ENCODE results near the gene FBXO31.
"Not testable (repeated sequence)": the region's sequence is repeated elsewhere in the genome, so short reads cannot be mapped to it uniquely, and the experiment has no call there.

The FBXO31 gene

DNA sequence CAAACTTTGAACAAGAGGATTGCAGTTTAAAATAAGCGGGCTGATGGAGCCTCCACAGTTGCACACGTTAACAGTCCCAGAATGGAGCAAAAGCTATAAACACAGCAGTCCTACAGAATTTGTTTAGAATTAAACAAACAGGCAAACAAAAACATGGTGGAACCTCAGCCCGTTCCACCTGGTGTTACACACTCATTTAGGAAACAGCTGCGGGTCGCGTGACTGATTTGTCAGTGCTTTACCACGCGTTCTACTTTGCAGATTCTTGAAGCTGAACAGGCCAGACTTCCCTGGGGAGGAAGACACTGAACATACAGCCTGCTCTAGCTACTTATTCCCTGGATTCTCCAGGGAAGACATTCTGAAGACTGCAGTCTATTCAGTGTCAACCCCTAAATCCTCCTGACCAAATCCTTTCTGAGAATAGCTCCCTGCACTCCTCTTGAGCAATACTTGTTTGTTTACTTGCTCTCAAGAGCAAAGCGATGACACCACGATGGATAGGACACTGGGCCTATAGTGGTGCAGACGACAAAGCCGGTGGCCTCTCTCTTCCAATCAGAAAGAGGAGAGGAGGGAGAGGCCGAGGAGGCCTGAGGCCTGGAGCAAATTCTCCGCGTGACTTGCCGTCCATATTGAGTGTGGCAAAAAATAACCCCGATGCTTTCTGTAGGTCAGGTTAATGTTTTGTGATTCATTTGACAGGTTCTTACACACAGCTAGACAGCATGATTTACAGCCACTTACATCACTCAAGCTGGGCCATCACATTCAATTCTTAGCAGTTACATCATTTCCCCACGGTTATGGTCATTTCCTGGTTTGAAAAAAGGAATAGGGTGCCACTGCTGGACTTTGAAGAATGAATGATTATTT lies 4.6 kb upstream of the FBXO31 start:
- Histone ChIP-seq H3K27me3 (replicated peaks in 2 of 5; ENCODE audit: control insufficient read depth in 4 of 5, insufficient read depth in 5 of 5, low read length in 4 of 5) (no peaks in the 10 kb centered on the region), H3K36me3 (ENCODE audit: control insufficient read depth in 4 of 4, insufficient read depth in 4 of 4, low read length in 3 of 4) (no peaks in the 10 kb centered on the region), H3K9me3 (ENCODE audit: control extremely low read depth in 1 of 5, control insufficient read depth in 4 of 5, insufficient read depth in 2 of 5, low read depth in 1 of 5, low read length in 4 of 5) (no peaks in the 10 kb centered on the region), H3K4me1 (ENCODE audit: control extremely low read depth in 1 of 4, control insufficient read depth in 4 of 4, insufficient read depth in 4 of 4, low read length in 3 of 4) (peaks cover 13 to 45% (median 34%) of the 10 kb centered on the region in 4 experiments), H3K4me3 (ENCODE audit: control insufficient read depth in 1 of 7, extremely low read depth in 1 of 7, insufficient read depth in 4 of 7, low read depth in 2 of 7, low read length in 6 of 7) (peak overlapping the region in 4 of 7 experiments; percentile 20 to 62 (median 26)), H3K27ac (ENCODE audit: insufficient read depth in 1 of 2, low read depth in 1 of 2, low read length in 2 of 2, poor library complexity in 1 of 2, severe bottlenecking in 2 of 2) (peak overlapping the region; percentile 47 to 82)
- ChIA-PET POLR2A (interaction anchor here (0.6 kb wide), 1 partner anchor 20 kb away, joined by 4 read pairs; no protein-coding TSS in a partner anchor), CTCF (interaction anchor here (1.1 to 1.3 kb wide), 2 partner anchors 24 to 64 kb away, joined by 3 read pairs; no protein-coding TSS in a partner anchor)
- peak; percentile 97 to 99 (median 98) for DNase-seq
- WGBS (ENCODE audit: insufficient coverage), result under 1% methylated on average over 9 of the region's 18 CpGs

GRCh38 chr16:87384875-87385167 lies 1.2 kb upstream of the FBXO31 start:
- H3K27ac ChIP-seq (ENCODE audit: insufficient read depth in 1 of 2, low read depth in 1 of 2, low read length in 2 of 2, poor library complexity in 1 of 2, severe bottlenecking in 2 of 2); H3K36me3 ChIP-seq (ENCODE audit: control insufficient read depth in 4 of 4, insufficient read depth in 4 of 4, low read length in 3 of 4); H3K27me3 ChIP-seq (replicated peaks in 2 of 5; ENCODE audit: control insufficient read depth in 4 of 5, insufficient read depth in 5 of 5, low read length in 4 of 5); POLR2A ChIA-PET; H3K9me3 ChIP-seq (ENCODE audit: control extremely low read depth in 1 of 5, control insufficient read depth in 4 of 5, insufficient read depth in 2 of 5, low read depth in 1 of 5, low read length in 4 of 5); DNase-seq: not testable (repeated sequence)
- Histone ChIP-seq H3K4me3 (ENCODE audit: control insufficient read depth in 1 of 7, extremely low read depth in 1 of 7, insufficient read depth in 4 of 7, low read depth in 2 of 7, low read length in 6 of 7) (peak overlapping the region in 5 of 7 experiments; percentile 78 to 87 (median 81)), H3K4me1 (ENCODE audit: control extremely low read depth in 1 of 4, control insufficient read depth in 4 of 4, insufficient read depth in 4 of 4, low read length in 3 of 4) (peaks cover 16 to 50% (median 33%) of the 10 kb centered on the region in 4 experiments)
- WGBS (ENCODE audit: insufficient coverage), result 91% methylated on average over 6 of the region's 12 CpGs
- CTCF ChIA-PET, result interaction anchor here (0.8 kb wide), 1 partner anchor 9 kb away, joined by 3 read pairs; no protein-coding TSS in a partner anchor

GRCh38 chr16:87384162-87384874 lies 742 bp upstream of the FBXO31 start:
- H3K27ac ChIP-seq (ENCODE audit: insufficient read depth in 1 of 2, low read depth in 1 of 2, low read length in 2 of 2, poor library complexity in 1 of 2, severe bottlenecking in 2 of 2), result peak overlapping the region in 1 of 2 experiments; percentile 25
- CTCF ChIA-PET, result interaction anchor here (0.8 to 2.0 kb wide), 3 partner anchors 8 to 61 kb away, joined by 3 to 9 read pairs (median 5); no protein-coding TSS in a partner anchor
- peak overlapping the region; percentile 54 to 87 (median 79) for H3K4me3 ChIP-seq (ENCODE audit: control insufficient read depth in 1 of 7, extremely low read depth in 1 of 7, insufficient read depth in 4 of 7, low read depth in 2 of 7, low read length in 6 of 7)
- 4% methylated on average over 58 of the region's 64 CpGs for WGBS (ENCODE audit: insufficient coverage)
- DNase-seq, result no peak
- no peaks in the 10 kb centered on the region for H3K27me3 ChIP-seq (replicated peaks in 2 of 5; ENCODE audit: control insufficient read depth in 4 of 5, insufficient read depth in 5 of 5, low read length in 4 of 5)
- no peaks in the 10 kb centered on the region for H3K9me3 ChIP-seq (ENCODE audit: control extremely low read depth in 1 of 5, control insufficient read depth in 4 of 5, insufficient read depth in 2 of 5, low read depth in 1 of 5, low read length in 4 of 5)
- H3K36me3 ChIP-seq (ENCODE audit: control insufficient read depth in 4 of 4, insufficient read depth in 4 of 4, low read length in 3 of 4), result no peaks in the 10 kb centered on the region
- POLR2A ChIA-PET, result interaction anchor here (1.0 to 2.3 kb wide), 3 partner anchors 8 to 66 kb away, joined by 3 to 7 read pairs (median 3); partner anchors contain the start of gene MAP1LC3B
- peaks cover 16 to 49% (median 32%) of the 10 kb centered on the region in 4 experiments for H3K4me1 ChIP-seq (ENCODE audit: control extremely low read depth in 1 of 4, control insufficient read depth in 4 of 4, insufficient read depth in 4 of 4, low read length in 3 of 4)

- 70% methylated on average over 6 of the region's 17 CpGs for WGBS (ENCODE audit: insufficient coverage)
- DNase-seq, result no peak
- peak overlapping the region in 1 of 2 experiments; percentile 5 for H3K27ac ChIP-seq (ENCODE audit: insufficient read depth in 1 of 2, low read depth in 1 of 2, low read length in 2 of 2, poor library complexity in 1 of 2, severe bottlenecking in 2 of 2)
- no peaks in the 10 kb centered on the region for H3K36me3 ChIP-seq (ENCODE audit: control insufficient read depth in 4 of 4, insufficient read depth in 4 of 4, low read length in 3 of 4)
- peaks cover 9 to 30% (median 19%) of the 10 kb centered on the region in 4 experiments for H3K4me1 ChIP-seq (ENCODE audit: control extremely low read depth in 1 of 4, control insufficient read depth in 4 of 4, insufficient read depth in 4 of 4, low read length in 3 of 4)
- H3K27me3 ChIP-seq (replicated peaks in 2 of 5; ENCODE audit: control insufficient read depth in 4 of 5, insufficient read depth in 5 of 5, low read length in 4 of 5), result no peaks in the 10 kb centered on the region
- CTCF ChIA-PET, result interaction anchor here (1.2 to 2.0 kb wide), 2 partner anchors 12 to 59 kb away, joined by 4 to 5 read pairs; no protein-coding TSS in a partner anchor
- POLR2A ChIA-PET, result interaction anchor here (0.6 to 2.3 kb wide), 3 partner anchors 10 to 117 kb away, joined by 3 to 7 read pairs (median 3); partner anchors contain the start of gene MAP1LC3B
- no peaks in the 10 kb centered on the region for H3K9me3 ChIP-seq (ENCODE audit: control extremely low read depth in 1 of 5, control insufficient read depth in 4 of 5, insufficient read depth in 2 of 5, low read depth in 1 of 5, low read length in 4 of 5)
- peak overlapping the region; percentile 37 to 87 (median 79) for H3K4me3 ChIP-seq (ENCODE audit: control insufficient read depth in 1 of 7, extremely low read depth in 1 of 7, insufficient read depth in 4 of 7, low read depth in 2 of 7, low read length in 6 of 7)
Measured at GRCh38 chr16:87382023-87382785, 1.4 kb downstream of the FBXO31 start.

- POLR2A ChIA-PET, result no interaction called here
- DNase-seq, result no peak
- CTCF ChIA-PET, result no interaction called here
- no peaks in the 10 kb centered on the region for H3K9me3 ChIP-seq (ENCODE audit: control extremely low read depth in 1 of 5, control insufficient read depth in 4 of 5, insufficient read depth in 2 of 5, low read depth in 1 of 5, low read length in 4 of 5)
- no peak overlapping the region for H3K27ac ChIP-seq (ENCODE audit: insufficient read depth in 1 of 2, low read depth in 1 of 2, low read length in 2 of 2, poor library complexity in 1 of 2, severe bottlenecking in 2 of 2)
- no peaks in the 10 kb centered on the region for H3K27me3 ChIP-seq (replicated peaks in 2 of 5; ENCODE audit: control insufficient read depth in 4 of 5, insufficient read depth in 5 of 5, low read length in 4 of 5)
- no peak overlapping the region for H3K4me3 ChIP-seq (ENCODE audit: control insufficient read depth in 1 of 7, extremely low read depth in 1 of 7, insufficient read depth in 4 of 7, low read depth in 2 of 7, low read length in 6 of 7)
- peaks cover 6 to 26% (median 18%) of the 10 kb centered on the region in 4 experiments for H3K4me1 ChIP-seq (ENCODE audit: control extremely low read depth in 1 of 4, control insufficient read depth in 4 of 4, insufficient read depth in 4 of 4, low read length in 3 of 4)
- no peaks in the 10 kb centered on the region for H3K36me3 ChIP-seq (ENCODE audit: control insufficient read depth in 4 of 4, insufficient read depth in 4 of 4, low read length in 3 of 4)
- 90% methylated on average over 2 of the region's 4 CpGs for WGBS (ENCODE audit: insufficient coverage)
Measured at GRCh38 chr16:87380881-87381280, 2.7 kb downstream of the FBXO31 start.

GRCh38 chr16:87380403-87380802 lies 3.2 kb downstream of the FBXO31 start:
- ChIA-PET CTCF (no interaction called here), POLR2A (no interaction called here)
- no peak overlapping the region for H3K4me3 ChIP-seq (ENCODE audit: control insufficient read depth in 1 of 7, extremely low read depth in 1 of 7, insufficient read depth in 4 of 7, low read depth in 2 of 7, low read length in 6 of 7)
- WGBS (ENCODE audit: insufficient coverage), result 100% methylated on average over 7 of the region's 10 CpGs
- no peak overlapping the region for H3K27ac ChIP-seq (ENCODE audit: insufficient read depth in 1 of 2, low read depth in 1 of 2, low read length in 2 of 2, poor library complexity in 1 of 2, severe bottlenecking in 2 of 2)
- no peak for DNase-seq
- no peaks in the 10 kb centered on the region for H3K27me3 ChIP-seq (replicated peaks in 2 of 5; ENCODE audit: control insufficient read depth in 4 of 5, insufficient read depth in 5 of 5, low read length in 4 of 5)
- no peaks in the 10 kb centered on the region for H3K9me3 ChIP-seq (ENCODE audit: control extremely low read depth in 1 of 5, control insufficient read depth in 4 of 5, insufficient read depth in 2 of 5, low read depth in 1 of 5, low read length in 4 of 5)
- H3K4me1 ChIP-seq (ENCODE audit: control extremely low read depth in 1 of 4, control insufficient read depth in 4 of 4, insufficient read depth in 4 of 4, low read length in 3 of 4), result peaks cover 6 to 27% (median 20%) of the 10 kb centered on the region in 4 experiments
- H3K36me3 ChIP-seq (ENCODE audit: control insufficient read depth in 4 of 4, insufficient read depth in 4 of 4, low read length in 3 of 4), result no peaks in the 10 kb centered on the region

Measured in common myeloid progenitor, CD34-positive (primary cell).